Measurements from ENCODE around the gene PTPN1. TPM values are rescaled to one million over a fixed set of nuclear protein-coding genes. Genes with fewer than 3 reads are reported as not detected.
"Not testable (repeated sequence)": the region's sequence is repeated elsewhere in the genome, so short reads cannot be mapped to it uniquely, and the experiment has no call there.

The PTPN1 gene
- total RNA-seq, 1 donor from 2014 or later: 25.7 TPM

DNA sequence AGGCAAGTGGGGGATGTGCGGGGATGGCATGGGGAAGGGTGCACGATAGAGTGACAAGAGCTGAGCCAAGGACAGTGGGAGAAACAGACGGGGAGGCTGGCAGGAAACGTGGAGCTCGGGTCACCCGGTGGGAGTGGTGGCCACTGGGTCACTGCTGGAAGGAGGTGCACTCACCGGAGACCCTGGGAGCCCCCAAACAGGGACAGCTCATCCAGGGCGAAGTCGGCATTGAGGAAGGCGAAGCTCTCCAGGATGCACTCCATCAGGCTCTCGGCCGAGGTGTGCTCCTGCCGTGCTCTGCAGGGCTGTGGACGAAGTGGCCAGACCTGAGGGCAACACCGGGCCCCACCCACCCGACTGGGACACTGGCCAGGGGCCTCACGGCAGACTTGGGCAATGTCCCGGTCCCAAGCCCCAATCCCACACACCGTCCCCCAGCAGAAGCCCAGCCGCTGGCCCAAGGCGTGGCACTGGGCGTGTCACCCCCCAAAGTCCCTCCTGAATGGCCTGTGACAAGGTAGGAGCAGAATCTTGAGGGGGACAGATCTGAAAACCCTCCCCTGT is 87.3 kb downstream of the PTPN1 start:
- H3K36me3 ChIP-seq: no peaks in the 10 kb centered on the region
- peaks cover 55% of the 10 kb centered on the region for H3K27me3 ChIP-seq (ENCODE audit: low read depth)
- H3K4me3 ChIP-seq: no peak overlapping the region
- no peak overlapping the region for H3K27ac ChIP-seq (replicated peaks)
- no peak for DNase-seq
- TF ChIP-seq, protein P1, sequence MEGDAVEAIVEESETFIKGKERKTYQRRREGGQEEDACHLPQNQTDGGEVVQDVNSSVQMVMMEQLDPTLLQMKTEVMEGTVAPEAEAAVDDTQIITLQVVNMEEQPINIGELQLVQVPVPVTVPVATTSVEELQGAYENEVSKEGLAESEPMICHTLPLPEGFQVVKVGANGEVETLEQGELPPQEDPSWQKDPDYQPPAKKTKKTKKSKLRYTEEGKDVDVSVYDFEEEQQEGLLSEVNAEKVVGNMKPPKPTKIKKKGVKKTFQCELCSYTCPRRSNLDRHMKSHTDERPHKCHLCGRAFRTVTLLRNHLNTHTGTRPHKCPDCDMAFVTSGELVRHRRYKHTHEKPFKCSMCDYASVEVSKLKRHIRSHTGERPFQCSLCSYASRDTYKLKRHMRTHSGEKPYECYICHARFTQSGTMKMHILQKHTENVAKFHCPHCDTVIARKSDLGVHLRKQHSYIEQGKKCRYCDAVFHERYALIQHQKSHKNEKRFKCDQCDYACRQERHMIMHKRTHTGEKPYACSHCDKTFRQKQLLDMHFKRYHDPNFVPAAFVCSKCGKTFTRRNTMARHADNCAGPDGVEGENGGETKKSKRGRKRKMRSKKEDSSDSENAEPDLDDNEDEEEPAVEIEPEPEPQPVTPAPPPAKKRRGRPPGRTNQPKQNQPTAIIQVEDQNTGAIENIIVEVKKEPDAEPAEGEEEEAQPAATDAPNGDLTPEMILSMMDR (IDR thresholded peaks at IDR 0.05; ENCODE audit: borderline replicate concordance): no peak
- intact Hi-C loops (cut with micrococcal nuclease): no loop called here
- peaks cover 26% of the 10 kb centered on the region for H3K4me1 ChIP-seq
- no peaks in the 10 kb centered on the region for H3K9me3 ChIP-seq (replicated peaks)

DNA sequence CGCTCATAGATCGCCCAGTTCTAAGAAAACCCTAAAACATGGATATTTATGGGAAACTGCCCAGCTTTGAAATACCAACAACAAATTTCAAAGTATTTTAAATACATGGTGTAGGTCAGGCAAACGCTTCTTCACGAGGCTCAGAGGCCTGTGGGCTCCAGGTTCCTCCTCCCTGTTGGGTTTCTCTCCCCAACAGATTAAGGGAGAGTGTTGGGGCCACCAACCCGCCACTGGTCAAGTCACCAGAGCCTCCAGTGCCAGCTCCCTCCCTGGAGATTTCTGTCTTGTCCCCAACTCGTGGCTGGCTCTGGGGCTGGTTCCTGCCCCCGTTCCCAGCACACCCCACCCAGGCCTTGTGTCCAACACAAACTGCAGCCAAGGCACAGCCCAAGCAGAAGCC is 87.9 kb downstream of the PTPN1 start:
- DNase-seq: no peak
- Histone ChIP-seq H3K36me3 (no peaks in the 10 kb centered on the region), H3K27ac (replicated peaks) (no peak overlapping the region), H3K27me3 (ENCODE audit: low read depth) (peaks cover 57% of the 10 kb centered on the region), H3K4me3 (no peak overlapping the region), H3K4me1 (peaks cover 20% of the 10 kb centered on the region), H3K9me3 (replicated peaks) (no peaks in the 10 kb centered on the region)
- TF ChIP-seq, protein P1 (IDR thresholded peaks at IDR 0.05; ENCODE audit: borderline replicate concordance): no peak
- intact Hi-C loops (cut with micrococcal nuclease): no loop called here

DNA sequence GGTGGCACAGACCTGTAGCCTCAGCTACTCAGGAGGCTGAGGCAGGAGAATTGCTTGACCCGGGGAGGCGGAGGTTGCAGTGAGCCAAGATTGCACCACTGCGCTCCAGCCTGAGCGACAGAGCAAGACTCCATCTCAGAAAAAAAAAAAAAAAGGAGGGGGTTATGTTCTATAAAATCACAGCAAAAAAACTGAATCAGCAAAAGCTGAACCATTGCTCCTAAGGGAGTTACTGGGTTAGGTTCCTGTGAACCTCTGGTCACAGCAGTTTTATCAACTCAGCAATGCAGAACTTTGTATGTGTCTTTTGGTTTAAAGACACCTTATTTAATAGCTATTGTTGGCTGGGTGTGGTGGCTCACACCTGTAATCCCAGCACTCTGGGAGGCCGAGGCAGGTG is 88.6 kb downstream of the PTPN1 start:
- peaks cover 57% of the 10 kb centered on the region for H3K27me3 ChIP-seq (ENCODE audit: low read depth)
- DNase-seq; intact Hi-C loops (cut with micrococcal nuclease); H3K4me3 ChIP-seq; H3K27ac ChIP-seq (replicated peaks); H3K9me3 ChIP-seq (replicated peaks); H3K36me3 ChIP-seq: not testable (repeated sequence)
- H3K4me1 ChIP-seq: peaks cover 19% of the 10 kb centered on the region

DNA sequence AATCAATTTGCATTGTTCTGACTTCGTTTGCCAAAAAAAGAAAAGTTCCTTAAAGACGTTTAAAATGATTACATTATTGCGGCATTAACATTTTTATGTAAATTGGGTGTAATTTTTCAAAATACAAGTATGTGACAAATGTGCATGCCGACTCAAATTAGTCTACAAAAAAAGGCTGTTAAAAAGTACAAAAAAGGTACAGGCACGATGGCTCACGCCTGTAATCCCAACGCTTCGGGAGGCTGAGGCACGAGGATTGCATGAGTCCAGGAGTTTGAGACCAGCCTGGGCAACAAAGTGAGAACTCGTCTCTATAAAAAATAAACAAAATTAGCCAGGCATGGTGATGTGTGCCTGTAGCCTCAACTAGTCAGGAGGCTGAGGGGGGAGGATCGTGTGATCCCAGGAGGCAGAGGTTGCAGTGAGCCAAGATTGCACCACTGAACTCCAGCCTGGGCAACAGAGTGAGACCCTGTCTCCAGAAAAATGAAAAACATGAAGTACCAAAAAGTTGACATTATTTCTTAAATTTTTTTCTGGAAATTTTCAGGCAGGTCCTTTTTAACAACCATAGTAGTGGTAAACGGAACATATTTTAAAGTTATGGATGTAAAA is 90.2 kb downstream of the PTPN1 start:
- no peak for DNase-seq
- Histone ChIP-seq H3K36me3 (no peaks in the 10 kb centered on the region), H3K27ac (replicated peaks) (no peak overlapping the region), H3K4me1 (peaks cover 15% of the 10 kb centered on the region), H3K4me3 (no peak overlapping the region), H3K27me3 (ENCODE audit: low read depth) (peaks cover 57% of the 10 kb centered on the region), H3K9me3 (replicated peaks) (no peaks in the 10 kb centered on the region)
- TF ChIP-seq, protein P1 (IDR thresholded peaks at IDR 0.05; ENCODE audit: borderline replicate concordance): no peak
- intact Hi-C loops (cut with micrococcal nuclease): no loop called here

DNA sequence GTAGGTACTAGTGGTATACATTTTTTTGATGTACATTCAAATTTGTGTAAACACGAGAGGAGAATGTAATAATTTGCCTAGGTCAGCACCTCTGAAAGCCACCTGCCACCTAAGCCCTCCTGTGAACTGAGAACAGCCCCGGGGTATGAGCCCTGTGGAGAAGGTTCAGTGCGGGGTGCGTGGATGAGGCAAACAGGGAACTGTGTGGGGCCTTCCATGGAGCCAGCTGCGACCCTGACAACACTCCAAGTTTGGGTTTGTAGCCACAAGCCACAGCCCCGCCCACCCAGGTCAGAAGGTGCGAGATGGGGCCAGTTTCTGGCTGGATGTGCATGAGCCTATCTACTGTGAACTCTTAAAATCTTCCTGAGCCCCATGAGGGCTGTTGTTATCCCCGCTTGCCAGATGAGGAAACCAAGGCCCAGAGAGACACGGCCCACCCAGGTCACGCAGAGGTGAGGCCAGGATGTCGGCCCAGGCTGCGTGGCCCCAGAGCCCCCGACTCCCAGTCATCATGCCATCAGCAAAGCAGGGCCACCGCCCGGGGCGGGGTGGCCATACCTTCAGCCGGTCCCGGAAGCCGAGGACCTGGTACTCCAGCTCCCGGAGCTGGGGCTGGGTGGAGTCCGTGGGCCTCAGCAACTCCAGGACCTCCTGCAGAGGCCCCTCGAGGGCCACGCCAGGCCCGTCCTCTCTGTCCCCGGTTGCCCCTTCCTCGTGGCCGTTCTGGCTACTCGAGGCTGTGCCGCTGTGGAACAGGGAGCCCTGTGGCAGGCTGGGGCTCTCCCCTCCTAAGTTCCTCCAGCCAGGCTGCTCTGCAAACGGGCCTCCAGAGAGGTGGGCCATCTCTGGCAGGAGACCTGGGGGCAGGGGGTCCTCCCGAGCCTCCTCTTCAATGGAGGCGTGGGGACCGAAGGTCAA is 91.6 kb downstream of the PTPN1 start:
- no peak overlapping the region for H3K4me3 ChIP-seq
- no peaks in the 10 kb centered on the region for H3K36me3 ChIP-seq
- DNase-seq: no peak
- TF ChIP-seq, protein P1 (IDR thresholded peaks at IDR 0.05; ENCODE audit: borderline replicate concordance): no peak
- H3K4me1 ChIP-seq: peaks cover 2% of the 10 kb centered on the region
- intact Hi-C loops (cut with micrococcal nuclease): no loop called here
- no peaks in the 10 kb centered on the region for H3K9me3 ChIP-seq (replicated peaks)
- H3K27ac ChIP-seq (replicated peaks): no peak overlapping the region
- H3K27me3 ChIP-seq (ENCODE audit: low read depth): peaks cover 51% of the 10 kb centered on the region

Data from left ventricle myocardium inferior (tissue), 1 donor.